Brain microvascular endothelial cell (primary cell): ENCODE measurements around the gene EXOSC9.

Experiments used
- DNase-seq: peaks from one replicate; pipeline ENCODE4 v3.0.0-alpha.2; 2020
- H3K27ac ChIP-seq: fragments of 250-450 bp; sonication (Bioruptor Pico); 2 replicates; pipeline ENCODE4 v1.5.1; 2020; ENCODE audit warnings: mild to moderate bottlenecking, moderate library complexity
- H3K27me3 ChIP-seq: fragments of 250-450 bp; sonication (Bioruptor Pico); replicated peaks from 2 replicates; pipeline ENCODE4 v1.5.1; 2020; ENCODE audit warnings: mild to moderate bottlenecking
- H3K36me3 ChIP-seq: fragments of 250-450 bp; sonication (Bioruptor Pico); replicated peaks from 2 replicates; pipeline ENCODE4 v1.5.1; 2020; ENCODE audit warnings: mild to moderate bottlenecking
- H3K4me3 ChIP-seq: 2 replicates; pipeline ENCODE4 v1.5.1; 2011; ENCODE audit warnings: low read depth, mild to moderate bottlenecking, control low read depth, low read length, moderate library complexity
- in situ Hi-C: cut with HindIII; loops from 2 replicates; pipeline ENCODE4 v1.10.0; 2017; ENCODE audit warnings: low sequenced_read_pairs, low pct_ligation_motif_present
- TF ChIP-seq, protein P1 (sequence below): IDR thresholded peaks from 2 replicates; pipeline ENCODE4 v1.5.1; 2011; ENCODE audit warnings: low read depth, mild to moderate bottlenecking, moderate library complexity, low read length, control low read depth, inconsistent platforms; ENCODE audit errors: missing control alignments

The EXOSC9 gene

DNA sequence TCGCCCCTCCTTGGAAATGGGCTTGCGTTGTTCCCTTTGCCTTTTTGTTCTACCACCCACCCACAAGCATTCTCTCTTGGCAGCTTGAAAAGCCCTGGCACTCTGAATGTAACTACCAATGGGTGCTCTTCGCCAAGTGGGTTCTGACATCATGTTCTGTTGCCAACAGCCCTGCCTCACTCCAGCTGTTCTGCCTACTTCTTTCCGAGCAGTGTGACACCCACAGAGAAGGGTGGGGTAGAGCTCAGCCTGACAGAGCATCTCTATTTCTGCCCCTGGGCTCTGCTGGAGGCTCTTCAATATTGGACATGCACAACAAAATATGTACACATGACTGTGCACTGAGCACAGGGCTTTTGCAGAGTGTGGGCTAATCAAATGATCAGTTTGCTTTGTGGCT is 15.6 kb upstream of the EXOSC9 start:
- no peak for DNase-seq
- TF ChIP-seq, protein P1, sequence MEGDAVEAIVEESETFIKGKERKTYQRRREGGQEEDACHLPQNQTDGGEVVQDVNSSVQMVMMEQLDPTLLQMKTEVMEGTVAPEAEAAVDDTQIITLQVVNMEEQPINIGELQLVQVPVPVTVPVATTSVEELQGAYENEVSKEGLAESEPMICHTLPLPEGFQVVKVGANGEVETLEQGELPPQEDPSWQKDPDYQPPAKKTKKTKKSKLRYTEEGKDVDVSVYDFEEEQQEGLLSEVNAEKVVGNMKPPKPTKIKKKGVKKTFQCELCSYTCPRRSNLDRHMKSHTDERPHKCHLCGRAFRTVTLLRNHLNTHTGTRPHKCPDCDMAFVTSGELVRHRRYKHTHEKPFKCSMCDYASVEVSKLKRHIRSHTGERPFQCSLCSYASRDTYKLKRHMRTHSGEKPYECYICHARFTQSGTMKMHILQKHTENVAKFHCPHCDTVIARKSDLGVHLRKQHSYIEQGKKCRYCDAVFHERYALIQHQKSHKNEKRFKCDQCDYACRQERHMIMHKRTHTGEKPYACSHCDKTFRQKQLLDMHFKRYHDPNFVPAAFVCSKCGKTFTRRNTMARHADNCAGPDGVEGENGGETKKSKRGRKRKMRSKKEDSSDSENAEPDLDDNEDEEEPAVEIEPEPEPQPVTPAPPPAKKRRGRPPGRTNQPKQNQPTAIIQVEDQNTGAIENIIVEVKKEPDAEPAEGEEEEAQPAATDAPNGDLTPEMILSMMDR = no peak
- Histone ChIP-seq H3K27ac (peak overlapping the region; percentile 91), H3K4me3 (no peak overlapping the region), H3K36me3 (no peaks in the 10 kb centered on the region), H3K27me3 (no peaks in the 10 kb centered on the region)
- in situ Hi-C loops = no loop called here

DNA sequence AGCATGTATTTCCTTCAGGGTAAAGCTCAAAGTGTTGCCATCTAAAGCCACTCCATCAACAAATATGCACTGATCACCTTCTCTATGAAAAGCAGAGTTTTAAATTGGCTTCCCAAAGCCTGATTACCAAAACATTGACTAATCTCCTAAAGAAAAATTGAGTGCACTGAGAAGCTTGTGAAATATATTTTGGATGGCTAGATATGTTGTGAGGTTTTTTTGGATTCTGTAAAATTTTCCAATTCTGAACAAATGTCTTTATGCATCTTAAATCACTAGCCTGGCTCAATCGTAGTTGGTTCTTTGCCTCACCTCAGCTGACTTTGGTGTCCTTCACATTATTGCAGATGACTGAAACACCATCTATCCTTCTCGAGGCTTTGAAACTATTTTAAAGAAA is 14.9 kb upstream of the EXOSC9 start:
- Histone ChIP-seq H3K4me3 (no peak overlapping the region), H3K36me3 (no peaks in the 10 kb centered on the region), H3K27me3 (no peaks in the 10 kb centered on the region), H3K27ac (no peak overlapping the region)
- DNase-seq = no peak
- in situ Hi-C loops = no loop called here
- TF ChIP-seq, protein P1 = no peak

DNA sequence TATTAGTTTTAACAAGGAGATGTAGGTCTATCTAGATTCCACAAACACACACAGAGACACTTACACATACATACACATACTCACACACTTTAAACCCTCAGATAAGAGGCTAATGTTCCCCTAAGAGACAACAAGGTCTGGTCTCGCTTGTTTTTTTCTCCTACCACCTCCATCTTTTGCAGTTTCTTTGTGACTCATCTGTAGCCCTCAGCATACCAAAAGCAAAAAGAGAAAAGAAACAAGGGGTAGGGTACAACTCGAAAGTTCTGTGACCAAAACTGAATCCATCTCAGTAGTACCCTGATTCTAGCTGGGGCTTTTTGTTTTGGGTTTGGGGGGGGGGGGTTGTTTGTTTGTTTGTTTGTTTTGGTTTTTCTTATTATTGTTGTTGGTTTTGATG is 12.2 kb upstream of the EXOSC9 start:
- TF ChIP-seq, protein P1 = no peak
- H3K27me3 ChIP-seq = no peaks in the 10 kb centered on the region
- no peak for DNase-seq
- H3K4me3 ChIP-seq = no peak overlapping the region
- in situ Hi-C loops = no loop called here
- H3K27ac ChIP-seq = no peak overlapping the region
- H3K36me3 ChIP-seq = no peaks in the 10 kb centered on the region

DNA sequence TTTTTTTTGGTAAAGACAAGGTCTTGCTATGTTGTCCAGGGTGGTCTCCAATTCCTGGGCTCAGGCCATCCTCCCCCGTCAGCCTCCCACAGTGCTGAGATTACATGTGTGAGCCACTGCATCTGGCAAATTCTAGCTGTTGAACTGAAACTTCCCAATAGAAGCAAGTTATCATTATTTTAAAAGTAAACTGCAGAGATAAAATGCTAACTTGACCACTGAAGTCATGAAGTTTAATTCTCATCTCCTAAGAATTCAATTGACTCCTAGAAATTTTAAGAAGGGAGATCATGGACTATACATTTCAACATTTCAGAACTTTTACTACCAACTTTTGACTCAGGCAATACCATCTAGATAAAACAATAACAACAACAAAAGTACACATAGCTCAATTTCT is 11.7 kb upstream of the EXOSC9 start:
- Histone ChIP-seq H3K36me3 (no peaks in the 10 kb centered on the region), H3K27me3 (no peaks in the 10 kb centered on the region), H3K4me3 (no peak overlapping the region), H3K27ac (peak overlapping the region; percentile 73)
- no peak for DNase-seq
- TF ChIP-seq, protein P1 = no peak
- in situ Hi-C loops = no loop called here

DNA sequence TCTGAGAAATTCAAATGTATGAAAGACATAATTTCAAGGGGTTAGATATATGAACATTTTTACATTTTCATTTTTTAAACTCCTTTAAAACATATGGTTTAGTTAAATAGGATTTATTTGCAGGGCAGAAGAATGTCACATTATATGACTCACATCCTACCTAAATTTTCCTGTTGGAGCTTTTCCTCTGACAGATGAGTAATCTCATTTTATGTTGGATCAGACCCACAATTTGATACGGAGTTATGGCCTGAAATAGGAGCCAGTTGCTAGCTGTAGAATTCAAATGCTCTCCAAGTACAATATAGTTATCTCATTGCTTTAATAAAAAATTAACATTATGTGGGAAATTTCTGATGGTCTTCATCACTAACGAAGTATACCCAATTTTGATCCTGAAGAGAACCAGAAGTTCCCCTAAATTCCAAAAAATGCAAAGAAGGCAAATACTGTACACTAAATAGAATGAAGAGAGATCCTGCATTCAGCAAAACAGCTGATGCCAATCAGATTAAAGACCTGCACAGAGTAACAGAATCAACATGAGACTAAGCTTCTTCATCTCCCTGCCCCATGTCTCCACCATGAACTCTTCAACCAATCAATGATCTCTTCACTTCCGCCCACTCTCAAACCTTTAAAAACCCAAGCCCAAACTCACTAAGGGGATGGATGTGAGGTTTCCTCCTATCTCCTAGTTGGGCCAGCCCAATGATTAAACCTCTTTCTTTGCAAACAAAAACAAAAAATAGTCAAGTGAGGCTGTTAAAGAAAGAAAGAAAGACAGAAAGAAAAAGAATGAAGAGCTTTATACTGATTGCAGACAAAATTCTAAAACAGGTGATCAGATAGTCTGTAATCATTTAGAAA is 10.9 kb upstream of the EXOSC9 start:
- no peaks in the 10 kb centered on the region for H3K36me3 ChIP-seq

More for the DNA sequence above, 10.9 kb upstream of the EXOSC9 start:
- H3K4me3 ChIP-seq = no peak overlapping the region
- DNase-seq = peak; percentile 49
- peak overlapping the region; percentile 73 for H3K27ac ChIP-seq
- in situ Hi-C loops = no loop called here
- no peaks in the 10 kb centered on the region for H3K27me3 ChIP-seq
- TF ChIP-seq, protein P1 = no peak
